C1 segment of cervical spinal cord (tissue), 14 donors: ENCODE data around the gene GCN1.

ENCODE experiments used
- DNase-seq, 14 donors: peaks; one replicate each; lab custom pipeline; 2025; lab: John Stamatoyannopoulos, UW

The GCN1 gene

DNA sequence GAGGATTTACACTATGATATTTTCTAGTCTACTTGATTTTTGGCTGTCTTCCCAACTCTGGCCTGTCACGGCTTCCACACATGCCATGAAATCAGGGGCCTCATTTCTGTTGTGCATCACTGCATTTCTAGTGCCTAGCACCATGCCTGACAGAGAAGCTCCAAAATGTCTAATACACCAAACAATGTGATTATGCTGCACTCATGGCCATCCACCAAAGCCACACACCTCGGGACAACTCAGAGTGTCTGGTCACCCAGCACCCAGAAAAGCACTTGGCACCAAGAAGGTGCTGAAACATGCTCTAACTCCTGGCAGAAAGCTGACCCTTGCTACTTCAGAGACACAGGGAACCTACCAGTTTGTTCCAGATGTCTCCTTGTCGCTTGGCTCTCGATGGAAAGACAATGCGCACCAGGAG lies 11.3 kb downstream of the GCN1 start:
- no peak for DNase-seq

DNA sequence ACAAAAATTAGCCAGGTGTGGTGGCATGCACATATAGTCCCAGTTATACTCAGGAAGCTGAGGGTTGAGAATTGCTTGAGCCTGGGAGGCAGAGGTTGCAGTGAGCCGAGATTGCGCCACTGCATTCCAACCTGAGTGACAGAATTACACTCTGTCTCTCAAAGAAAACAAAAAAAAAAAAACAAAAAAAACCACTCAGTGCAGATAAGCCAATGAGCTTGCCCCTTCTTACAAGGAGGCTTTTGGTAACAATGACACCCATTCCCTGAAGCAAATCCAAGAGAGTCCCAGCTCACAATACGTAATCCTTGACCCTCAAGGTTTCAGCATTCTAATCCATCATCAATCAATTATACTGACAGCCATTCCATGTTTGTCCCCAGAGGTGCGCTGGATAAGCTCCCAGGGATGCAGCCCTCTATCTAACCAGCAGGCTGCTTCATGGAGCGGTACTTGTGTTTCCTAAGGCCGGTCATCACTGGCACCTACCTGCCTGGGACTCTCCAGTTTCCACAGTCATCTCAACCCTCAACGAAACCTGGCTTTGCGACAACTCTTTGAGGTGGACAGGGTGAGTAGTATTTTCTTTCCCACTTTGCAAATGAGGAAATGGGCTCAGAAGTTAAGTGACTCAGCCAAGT lies 12.4 kb downstream of the GCN1 start:
- no peak for DNase-seq

DNA sequence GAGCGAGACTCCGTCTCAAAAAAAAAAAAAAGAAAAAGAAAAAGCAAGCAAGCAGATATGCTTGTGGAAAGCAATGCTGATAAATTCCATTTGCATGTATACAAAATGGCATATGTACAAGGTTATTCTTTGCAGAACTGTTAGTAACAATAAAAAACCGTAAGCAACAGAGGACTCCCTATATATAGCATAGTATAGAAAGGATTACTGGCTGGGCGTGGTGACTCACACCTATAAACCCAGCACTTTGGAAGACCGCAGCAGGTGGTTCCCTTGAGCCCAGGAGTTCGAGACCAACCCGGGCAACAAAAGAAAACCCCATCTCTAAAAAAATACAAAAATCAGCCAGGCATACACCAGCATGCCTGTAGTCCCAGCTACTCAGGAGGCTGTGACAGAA lies 13.5 kb downstream of the GCN1 start:
- DNase-seq = no peak

DNA sequence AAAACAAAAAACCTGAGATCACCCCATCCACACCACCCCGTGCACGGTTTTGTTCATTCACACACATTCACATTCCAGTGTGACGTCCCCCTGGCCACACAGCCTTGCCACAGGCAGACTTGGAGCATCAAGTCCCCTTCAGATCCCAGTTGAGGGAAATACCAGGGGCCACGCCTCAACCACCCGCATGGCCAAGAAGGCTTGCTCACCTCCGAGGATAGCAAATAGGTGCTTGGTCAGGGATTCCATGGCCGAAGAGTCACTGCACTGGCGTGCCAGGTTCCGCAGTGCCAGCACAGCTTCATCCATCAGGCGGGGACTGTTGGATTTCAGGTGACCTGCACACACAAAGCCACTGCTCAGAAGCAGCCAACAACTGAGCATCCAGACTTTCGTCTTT lies 19.0 kb downstream of the GCN1 start:
- no peak for DNase-seq

DNA sequence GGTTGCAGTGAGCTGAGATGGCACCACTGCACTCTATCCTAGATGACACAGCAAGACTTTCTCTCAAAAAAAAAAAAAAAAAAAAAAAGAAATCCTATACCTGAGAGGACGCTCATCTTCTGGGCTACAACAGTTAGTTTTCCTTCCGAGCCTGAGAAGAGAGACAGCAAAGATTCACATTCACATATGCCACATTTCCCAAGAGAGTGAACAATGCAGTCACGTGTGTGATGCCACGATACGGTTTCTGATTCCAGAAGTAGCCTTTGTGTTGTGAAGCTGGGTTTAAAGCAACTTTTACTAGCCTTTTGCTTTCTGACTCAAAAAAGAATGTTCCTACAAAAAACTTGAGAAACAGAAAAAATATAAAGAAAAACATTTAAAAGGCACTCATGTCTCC lies 19.5 kb downstream of the GCN1 start:
- DNase-seq = no peak

DNA sequence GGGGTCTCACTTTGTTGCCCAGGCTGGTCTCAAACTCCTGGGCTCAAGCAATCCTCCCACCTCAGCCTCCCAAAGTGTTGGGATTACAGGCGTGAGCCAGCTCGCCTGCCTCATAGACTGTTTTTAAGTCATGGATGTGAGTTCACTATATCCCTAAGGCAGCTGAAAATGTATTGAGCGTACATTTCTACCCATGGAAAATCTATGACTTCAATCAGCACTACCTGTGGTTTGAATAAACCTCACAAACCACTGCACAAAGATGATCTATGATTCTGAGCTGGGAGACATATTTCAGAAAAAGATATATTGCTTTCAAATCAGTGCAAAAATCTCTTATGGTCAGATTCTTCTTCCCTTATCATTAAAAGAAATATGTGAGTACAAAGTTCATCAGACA lies 22.5 kb downstream of the GCN1 start:
- DNase-seq = no peak

DNA sequence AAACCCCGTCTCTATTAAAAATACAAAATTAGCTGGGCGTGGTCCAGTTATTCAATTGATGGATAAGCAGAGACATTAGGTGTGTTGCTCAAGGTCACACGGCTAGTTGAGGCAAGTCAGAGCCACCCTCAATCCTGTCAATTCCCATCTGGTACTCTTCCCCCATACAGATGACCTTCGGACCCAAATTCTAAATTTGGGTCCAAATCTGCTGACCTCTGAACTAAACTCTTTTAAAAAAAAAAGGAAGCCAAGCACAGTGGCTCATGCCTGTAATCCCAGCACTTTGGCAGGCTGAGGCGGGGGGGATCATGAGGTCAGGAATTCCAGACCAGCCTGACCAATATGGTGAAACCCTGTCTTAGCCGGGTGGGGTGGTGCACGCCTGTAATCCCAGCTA lies 23.9 kb downstream of the GCN1 start:
- no peak for DNase-seq

DNA sequence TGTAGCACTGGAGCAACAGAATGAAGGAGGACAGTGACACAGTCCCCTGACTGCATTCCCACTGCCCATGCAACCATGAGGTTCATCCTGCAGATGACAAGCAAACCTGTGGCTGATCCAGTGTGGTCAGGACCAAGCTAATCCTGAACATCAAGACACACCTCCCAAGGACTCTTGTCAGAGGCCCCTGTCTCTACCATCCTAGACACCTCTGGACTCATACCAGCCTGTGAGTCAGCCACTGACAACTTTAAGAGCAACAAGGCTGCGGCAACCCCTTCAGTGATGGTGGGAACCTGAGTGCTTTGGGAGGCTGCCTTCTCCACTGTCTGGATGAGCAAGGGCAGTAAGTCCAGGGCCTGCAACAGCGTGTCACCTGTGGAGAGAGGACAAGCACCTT lies 24.6 kb downstream of the GCN1 start:
- DNase-seq = no peak

DNA sequence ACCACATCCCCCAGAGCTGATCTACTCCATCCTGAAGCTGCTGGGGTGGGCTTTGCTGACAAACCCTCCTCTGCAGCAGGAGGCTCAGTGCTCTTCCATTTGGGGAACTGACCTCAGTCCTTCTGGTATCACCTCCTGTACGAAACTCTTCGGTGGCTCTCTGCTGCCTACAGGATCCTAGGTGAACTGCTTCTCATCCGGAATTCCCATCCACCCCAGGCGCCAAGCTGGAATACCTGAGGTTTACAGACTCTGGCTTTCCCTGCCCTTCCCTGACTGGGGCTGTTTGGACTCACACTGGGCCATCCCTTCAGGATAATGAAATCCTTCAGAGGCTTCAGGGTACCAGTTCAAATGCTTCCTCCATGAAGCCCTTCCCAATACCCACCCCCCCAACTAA lies 26.2 kb downstream of the GCN1 start:
- no peak for DNase-seq

DNA sequence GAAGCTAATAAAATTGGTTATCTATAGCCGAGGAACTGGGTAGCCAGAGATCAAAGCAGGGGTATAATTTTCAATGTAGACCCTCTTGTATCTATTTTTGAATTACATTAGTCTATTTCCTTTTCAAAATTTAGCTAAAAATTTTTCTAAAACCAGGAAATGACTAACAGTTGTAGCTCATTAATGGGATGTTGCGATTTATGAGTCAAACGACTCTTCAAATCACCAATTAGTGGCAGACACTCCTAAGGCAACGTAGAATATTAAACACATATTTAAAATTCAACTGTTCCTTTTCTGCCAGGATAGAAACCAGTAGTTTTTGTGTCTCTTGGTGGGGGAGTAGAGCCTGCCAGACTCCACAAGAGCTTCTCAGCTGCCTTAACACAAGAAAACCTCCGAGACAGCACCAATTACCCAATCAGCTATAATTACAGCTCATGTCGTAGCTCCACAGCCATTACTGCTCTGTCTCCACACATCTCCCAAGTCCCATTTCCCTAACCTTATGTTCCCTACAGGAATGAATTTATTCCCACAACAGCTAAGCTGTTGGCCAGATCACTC lies 26.9 kb downstream of the GCN1 start:
- DNase-seq = no peak

DNA sequence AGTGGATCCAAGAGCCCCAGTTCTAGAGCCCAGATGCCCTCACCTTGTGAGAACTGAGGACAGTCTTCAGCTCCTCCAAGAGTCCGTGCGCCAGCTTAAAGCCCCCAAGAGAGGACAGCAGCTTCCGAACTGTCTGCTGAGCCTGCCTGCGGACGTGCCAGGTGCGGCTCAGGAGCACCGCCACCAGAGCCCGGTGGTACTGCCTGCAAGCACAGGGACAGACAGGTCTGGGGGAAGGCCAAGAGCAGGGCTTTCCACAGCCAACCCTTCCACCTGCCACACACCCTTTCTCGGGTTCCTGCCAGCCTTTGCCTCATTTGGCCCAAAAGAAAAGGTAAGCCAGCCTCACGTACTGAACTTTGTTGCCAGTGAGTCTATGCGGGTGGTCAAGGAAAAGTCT lies 30.2 kb downstream of the GCN1 start:
- DNase-seq = peak in 1 of 14 donors; percentile 83

DNA sequence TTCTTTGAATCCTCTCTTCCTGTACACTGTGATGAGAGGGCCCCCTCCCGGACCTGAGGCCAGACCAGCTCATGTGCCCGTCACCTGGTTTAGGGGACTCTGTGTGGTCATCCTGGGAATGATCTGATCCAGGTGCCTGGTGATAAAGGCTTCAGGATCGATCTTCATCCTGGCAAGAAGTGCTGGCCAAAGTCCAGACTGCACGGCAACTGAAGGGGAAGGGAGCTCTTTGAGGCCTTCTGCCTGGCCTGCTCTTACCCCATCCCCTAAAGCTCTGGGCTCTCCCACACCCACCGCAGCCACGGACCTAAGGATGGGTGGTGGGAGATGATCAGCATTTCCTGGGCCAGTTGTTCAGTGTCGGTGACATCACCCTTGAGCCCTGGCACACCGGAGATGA lies 31.8 kb downstream of the GCN1 start:
- no peak for DNase-seq

DNA sequence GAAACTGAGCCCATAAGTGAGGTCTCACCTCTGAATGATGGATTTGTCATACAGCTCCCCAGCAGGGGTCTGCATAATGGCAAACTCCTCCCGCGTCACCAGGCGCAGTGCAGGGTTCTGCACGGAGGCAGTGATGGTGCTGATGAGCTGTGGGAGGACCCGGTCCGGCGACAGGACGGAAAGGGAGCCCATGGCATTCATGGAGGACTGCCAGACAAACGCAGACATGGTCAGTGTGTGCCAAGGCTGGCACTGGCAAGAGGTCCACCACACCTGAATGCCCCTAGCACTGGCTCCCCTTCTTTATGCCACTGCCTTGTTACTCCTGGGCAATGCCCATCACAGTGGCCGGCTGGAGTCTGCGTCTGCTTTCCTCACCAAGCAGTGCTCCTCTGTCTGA lies 32.7 kb downstream of the GCN1 start:
- DNase-seq = no peak

DNA sequence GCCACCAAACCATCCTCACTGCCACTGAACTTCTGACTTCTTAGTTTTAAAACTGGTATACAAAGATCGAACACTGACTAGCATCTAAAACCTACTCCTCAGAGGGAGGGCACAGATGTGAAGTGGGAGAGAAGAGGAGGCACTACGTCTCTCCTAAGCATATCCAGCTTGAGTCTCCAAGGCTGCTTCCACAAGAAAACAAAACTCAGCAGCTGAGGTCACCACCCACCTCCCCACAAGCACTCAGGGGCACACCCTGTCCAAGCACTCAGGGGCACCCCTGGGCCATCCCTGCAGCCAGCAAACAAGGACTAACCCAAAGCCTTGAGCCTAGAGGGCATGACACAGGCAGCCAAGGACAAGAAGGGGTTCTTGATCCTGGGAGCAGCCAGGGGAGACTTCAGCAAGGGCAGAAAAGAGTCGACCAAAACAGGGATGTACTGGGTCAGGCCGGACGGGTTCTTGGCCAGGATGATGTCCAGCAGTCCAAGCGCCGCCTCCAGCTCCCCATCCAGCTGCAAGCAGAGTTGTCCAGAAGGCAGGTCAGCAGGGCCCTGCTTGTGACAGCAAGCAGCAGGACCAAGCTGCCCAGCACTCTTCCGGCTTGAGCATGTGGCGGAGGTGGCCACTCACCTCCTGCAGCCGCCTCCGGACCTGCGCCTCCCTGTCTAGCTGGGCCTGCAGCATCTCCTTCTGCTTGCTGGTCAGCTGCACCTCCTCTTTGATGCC lies 34.8 kb downstream of the GCN1 start:
- DNase-seq = no peak

DNA sequence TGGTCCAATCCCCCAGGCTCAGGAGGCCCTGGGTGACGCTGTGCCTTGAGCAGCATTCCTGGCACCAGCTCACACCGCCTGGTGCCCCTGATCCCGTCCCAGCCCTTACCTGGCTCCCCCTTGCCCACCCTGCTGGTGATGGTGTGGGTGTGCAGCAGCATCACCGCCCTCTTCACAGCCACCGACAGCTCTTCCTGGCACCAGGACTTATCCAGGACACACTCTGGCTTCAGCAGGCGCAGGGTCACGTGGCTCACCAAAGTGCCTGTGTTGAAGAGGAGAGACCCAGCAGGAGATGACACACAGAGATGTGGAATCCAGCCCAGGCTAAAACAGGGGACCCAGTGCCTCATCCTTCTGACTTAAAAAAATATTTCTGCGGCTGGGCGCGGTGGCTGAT lies 36.2 kb downstream of the GCN1 start:
- peak in 1 of 14 donors; percentile 52 for DNase-seq

DNA sequence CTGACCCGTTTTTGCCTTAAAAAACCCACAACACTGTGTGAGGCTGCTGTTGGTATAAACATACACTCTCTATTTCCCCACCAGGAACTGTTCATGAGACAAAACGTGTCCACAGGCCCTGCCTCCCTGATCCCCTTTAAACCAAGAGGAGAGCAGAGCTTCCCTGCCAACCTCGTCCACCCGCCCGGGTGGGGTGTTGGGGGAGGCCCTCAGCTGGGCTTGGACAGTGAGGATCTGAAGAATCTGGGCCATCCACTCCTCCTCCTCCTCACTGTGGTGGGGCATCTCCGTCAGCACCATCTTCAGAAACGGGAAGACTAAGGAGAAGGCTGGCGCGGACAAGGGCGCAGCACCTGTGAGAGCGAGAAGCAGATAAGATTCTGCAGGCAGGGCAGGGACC lies 36.8 kb downstream of the GCN1 start:
- DNase-seq = no peak

DNA sequence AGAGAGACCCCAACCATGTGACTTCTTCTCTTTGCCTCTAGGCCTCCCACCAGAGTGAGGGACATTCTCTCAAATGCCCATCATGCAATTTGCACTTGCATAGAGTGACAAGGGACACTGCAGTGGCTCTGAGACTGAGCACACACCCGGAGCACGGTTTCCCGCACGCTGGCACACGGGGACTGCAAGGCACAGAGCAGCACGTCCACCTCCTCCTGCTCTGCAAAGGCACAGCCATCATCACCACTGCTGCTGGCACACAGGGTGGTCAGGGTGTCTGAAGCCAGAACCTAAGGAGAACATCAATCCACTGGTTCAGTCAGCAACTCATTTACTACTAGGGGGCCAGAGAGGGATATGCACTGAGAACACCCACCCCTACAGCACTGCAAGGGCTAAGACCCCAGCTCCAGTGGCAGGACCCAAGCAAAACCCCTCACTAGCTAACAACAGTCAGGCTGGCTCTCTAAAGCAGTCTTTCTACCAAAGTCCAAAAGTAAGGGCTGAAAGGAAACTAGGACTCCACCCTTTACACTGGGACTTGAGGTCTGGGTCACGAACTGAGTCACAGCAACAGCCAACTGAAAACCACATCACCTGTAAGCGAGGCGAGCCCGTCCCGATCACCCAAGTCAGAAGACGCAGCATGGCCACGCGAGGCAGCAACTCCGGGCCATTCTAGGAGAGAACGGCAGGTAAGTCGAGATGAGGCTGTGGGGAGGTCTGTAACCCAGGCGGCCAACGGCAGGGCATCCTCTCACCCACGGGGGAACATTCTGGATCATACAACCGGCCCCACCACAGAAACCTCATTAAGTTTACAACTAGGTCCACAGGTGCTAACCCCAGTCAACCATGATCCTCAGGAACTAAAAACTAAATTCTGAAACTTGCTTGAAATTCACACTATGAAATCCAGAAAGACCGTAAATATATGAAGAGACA lies 37.9 kb downstream of the GCN1 start:
- DNase-seq = no peak

DNA sequence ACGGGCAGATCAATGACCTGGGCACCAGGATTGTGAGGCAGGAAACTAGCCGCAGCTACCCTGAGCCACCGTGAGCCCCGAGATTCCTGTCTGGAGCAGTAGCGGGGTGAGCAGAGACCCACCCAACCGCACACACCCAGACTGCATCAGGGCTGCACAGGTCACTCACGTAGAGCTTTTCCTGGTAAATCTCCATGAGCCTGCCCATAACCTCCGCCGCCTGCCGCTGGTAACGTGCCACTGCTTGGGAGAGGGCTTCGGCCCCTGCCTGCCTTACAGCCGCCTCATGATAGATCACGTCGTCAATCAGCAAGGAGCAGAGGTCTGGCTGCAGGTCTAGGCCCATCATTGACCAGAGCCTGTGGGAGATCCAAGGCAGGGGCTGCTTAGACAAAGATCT lies 39.4 kb downstream of the GCN1 start:
- no peak for DNase-seq

DNA sequence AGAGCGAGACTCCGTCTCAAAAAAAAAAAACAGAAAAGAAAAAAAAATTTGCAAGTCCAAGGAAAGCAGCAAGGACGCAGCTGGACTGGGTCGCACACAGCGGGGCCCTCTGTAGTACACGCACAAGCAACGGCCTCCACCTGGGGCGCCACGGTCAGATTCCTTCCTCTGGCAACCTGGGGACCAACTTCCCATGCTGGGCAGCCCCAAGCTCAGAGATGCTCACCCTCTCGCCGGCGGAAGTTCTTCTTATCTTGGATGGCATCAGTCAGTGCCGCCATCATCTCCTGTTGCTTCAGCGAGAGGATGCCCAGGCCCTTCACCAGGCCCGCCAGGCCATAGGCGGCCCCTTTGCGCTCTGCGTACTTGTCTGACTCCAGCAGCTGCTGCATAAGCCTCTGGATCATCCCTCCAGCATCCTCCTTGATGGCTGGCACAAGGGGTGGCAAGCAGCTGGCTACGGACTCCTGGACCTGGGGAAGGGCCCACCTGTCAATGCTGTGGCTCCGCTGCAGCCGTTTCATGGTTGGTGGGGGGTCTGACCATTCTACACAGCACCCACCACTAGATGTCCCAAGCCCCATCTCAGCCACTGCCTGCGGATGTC lies 43.5 kb downstream of the GCN1 start:
- no peak for DNase-seq

DNA sequence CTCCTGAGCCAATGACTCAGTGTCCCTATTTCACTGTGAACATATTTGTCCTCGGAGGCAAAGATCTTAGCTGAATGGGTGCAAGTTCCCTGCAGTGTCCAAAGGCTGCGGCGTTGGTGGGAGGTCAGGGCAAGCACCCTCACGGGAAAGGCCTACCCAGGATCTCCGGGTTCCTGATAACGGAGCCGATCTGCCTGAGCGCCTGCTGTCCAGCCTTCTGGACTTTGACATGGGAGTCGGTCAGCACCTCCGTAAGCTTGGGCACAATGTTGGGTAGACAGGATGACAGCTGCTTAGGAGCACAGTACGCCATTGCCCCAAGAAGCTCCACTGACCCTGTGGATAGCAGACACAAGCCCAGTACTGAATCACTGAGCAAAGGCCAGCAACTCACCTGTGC lies 46.5 kb downstream of the GCN1 start:
- no peak for DNase-seq

DNA sequence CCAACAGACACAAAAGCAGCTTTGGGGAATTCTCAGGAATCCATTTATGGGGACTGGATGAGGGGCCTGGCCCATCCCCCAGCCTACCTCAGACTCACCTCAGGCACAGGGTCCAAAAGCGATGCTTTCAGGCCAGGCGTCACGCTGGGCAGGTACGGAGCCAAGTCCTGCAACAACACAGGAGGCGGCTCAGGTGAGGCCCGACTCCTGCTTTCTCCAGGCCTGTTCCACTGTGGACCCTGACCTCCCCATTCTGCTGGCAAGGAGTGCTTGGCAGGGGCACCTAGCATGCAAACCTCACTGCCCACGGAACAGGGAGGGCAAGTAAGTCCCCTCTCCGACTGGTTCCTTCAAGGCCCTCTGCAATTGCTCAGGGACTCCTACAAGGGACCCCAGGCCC lies 49.4 kb downstream of the GCN1 start:
- DNase-seq = no peak

DNA sequence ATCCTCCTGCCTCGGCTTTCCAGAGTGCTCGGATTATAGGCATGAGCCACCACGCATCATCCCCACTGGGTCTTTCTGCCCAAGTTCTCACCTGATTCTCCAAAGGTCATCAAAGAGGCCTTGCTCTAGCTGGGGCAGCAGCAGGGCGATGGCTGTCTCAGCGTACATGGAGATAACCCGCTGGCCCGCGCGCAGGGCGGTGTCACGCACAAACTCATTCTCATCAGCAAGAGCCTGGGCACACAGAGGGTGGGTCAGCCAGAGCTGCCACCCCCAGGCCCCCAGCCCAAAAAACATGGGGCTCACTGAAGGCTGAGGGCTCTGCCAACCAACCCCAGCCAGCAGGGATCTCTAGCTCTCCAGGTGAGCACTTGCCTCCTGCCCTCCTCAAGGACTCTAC lies 50.3 kb downstream of the GCN1 start:
- no peak for DNase-seq
